GM13977 (cell line): Measurements from ENCODE around the gene KDM8.

Source experiments
- DNase-seq: peaks from one replicate; pipeline ENCODE4 v3.0.0; 2012; ENCODE audit warnings: low spot score
- CTCF ChIP-seq: IDR thresholded peaks from 2 replicates; pipeline ENCODE4 v1.5.1; 2012; ENCODE audit warnings: mild to moderate bottlenecking, control low read depth; ENCODE audit not compliant: insufficient read depth; ENCODE audit errors: extremely low read depth, missing control alignments
- in situ Hi-C: fragments of 300-500 bp; cut with MboI; formaldehyde crosslinking; loops from one replicate; pipeline ENCODE4 v1.12.0; 2022; ENCODE audit warnings: low sequenced_read_pairs, low pct_unique_long_range_greater_than_20kb, mixed read lengths, inconsistent platforms; ENCODE audit not compliant: unreplicated experiment

Gene KDM8

GRCh38 chr16:27236635-27237218, 33.4 kb downstream of the KDM8 start:
- no peak for TF ChIP-seq CTCF
- in situ Hi-C loops = no loop called here
- DNase-seq = no peak

GRCh38 chr16:27237219-27238015, 34.1 kb downstream of the KDM8 start:
- in situ Hi-C loops = no loop called here
- peak; percentile 70 for DNase-seq
- TF ChIP-seq CTCF = no peak

- TF ChIP-seq CTCF = no peak
- no peak for DNase-seq
- in situ Hi-C loops = no loop called here
These were observed 34.8 kb downstream of the KDM8 start for GRCh38 chr16:27238016-27238587.

GRCh38 chr16:27238591-27238990, 35.3 kb downstream of the KDM8 start:
- no peak for TF ChIP-seq CTCF
- in situ Hi-C loops = no loop called here
- DNase-seq = no peak

DNA sequence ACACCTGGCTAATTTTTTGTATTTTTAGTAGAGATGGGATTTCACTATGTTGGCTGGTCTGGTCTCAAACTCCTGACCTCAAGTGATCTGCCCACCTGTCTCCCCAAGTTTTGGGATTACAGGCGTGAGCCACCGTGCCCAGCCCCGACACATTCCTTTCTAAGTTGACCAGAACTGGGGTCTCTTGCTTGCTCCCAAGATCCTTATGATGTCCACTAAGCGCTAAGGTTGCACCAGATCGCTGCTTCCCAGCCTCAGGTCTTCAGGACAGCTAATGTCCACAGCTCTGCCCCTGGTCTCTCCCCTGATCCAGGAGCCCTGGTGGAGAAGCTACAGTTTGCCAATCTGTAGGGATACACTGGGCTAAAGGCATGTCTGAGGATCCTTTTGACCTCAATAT, 35.7 kb downstream of the KDM8 start:
- no peak for DNase-seq
- in situ Hi-C loops = no loop called here
- no peak for TF ChIP-seq CTCF

DNA sequence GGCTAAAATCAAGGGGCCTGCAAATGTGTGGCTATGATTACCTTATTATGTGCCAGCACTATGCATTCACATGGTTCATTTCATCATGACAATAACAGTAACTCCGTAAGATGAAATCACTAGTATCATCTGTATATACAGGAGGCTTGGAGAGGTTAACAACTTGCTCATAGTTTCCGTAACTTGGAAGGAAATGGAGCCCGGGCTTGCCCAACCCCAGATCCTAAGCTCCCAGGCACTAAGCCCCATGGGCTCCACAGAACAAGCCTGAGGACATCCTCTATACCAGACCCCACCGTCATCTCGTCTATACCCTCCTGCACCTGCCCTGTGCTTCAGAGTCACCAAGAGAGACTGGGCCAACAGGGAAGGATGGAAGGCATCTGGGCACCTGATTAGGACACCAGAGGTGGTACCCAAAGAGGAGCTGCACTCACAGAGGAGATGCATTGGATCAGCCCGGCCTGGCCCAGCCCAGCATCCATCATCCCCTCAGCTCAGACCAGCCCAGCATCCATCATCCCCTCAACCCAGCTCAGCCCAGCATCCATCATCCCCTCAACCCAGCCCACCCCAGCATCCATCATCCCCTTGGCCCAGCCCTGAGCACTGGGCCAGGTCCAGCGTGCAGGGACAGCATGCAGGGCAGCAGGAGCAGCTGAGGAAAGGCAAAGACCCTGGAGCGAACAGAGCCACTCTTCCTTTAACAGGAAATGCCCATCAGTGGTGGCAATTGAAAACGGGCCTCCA, 36.8 kb downstream of the KDM8 start:
- DNase-seq = no peak
- in situ Hi-C loops = loop anchor here (5.0 kb wide), 1 partner anchor 77 kb away; no protein-coding TSS in a partner anchor
- TF ChIP-seq CTCF = no peak
